Measurements from ENCODE around the gene DUSP14.

DNA sequence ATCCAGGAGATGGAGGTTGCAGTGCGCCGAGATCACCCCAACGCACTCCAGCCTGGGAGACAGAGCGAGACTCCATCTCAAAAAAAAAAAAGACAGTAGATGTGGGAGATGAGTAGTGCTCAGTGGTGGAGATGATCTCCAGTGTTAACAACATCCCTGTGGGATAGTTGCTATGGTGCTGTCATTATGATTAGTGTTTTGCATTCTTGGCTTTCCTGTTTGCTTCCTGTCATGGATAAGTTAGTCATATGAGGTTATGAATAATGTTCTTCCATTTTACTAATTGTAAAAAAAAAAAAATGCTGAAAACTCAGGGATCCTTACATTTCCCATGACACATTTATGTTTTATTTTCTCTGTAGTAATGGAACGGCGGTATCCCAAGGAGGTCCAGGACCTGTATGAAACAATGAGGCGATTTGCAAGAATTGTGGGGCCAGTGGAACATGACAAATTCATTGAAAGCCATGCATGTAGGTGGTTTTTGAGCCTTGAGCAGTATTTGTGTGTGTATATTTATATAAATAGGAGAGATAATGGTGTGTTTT lies 24.5 kb upstream of the DUSP14 start:
- TF ChIP-seq POLR2A (IDR thresholded peaks at IDR 0.05; ENCODE audit: low read depth, low read length) (no peak), POLR2AphosphoS5 (IDR thresholded peaks at IDR 0.05; ENCODE audit: low read depth, low read length) (no peak), TAF1 (IDR thresholded peaks at IDR 0.05; ENCODE audit: borderline replicate concordance, low read depth, low read length) (no peak)
